ENCODE measurements around the gene HRH2.

HRH2 gene

GRCh38 chr5:175678074-175678473 is 20.2 kb downstream of the HRH2 start:
- DNase-seq, result no peak

- no peak for DNase-seq
Measured at GRCh38 chr5:175679411-175679810, 21.5 kb downstream of the HRH2 start.

GRCh38 chr5:175680020-175680419 is 22.1 kb downstream of the HRH2 start:
- no peak for DNase-seq

GRCh38 chr5:175680463-175680862 is 22.6 kb downstream of the HRH2 start:
- DNase-seq, result no peak

GRCh38 chr5:175681045-175681967 is 23.4 kb downstream of the HRH2 start:
- DNase-seq, result no peak

GRCh38 chr5:175681968-175682340 is 24.1 kb downstream of the HRH2 start:
- DNase-seq, result no peak

- no peak for DNase-seq
Measured at GRCh38 chr5:175682664-175683063, 24.8 kb downstream of the HRH2 start.

GRCh38 chr5:175683231-175683630 is 25.4 kb downstream of the HRH2 start:
- no peak for DNase-seq

GRCh38 chr5:175683921-175684320 is 26.1 kb downstream of the HRH2 start:
- DNase-seq, result no peak

GRCh38 chr5:175684931-175685330 is 27.1 kb downstream of the HRH2 start:
- DNase-seq, result no peak

GRCh38 chr5:175685701-175686350 is 28.0 kb downstream of the HRH2 start:
- no peak for DNase-seq

- no peak for DNase-seq
Measured at GRCh38 chr5:175686396-175686795, 28.5 kb downstream of the HRH2 start.

- no peak for DNase-seq
Measured at GRCh38 chr5:175686826-175687225, 29.0 kb downstream of the HRH2 start.

- DNase-seq, result no peak
Measured at GRCh38 chr5:175687231-175687701, 29.4 kb downstream of the HRH2 start.

- no peak for DNase-seq
Measured at GRCh38 chr5:175688352-175689146, 30.7 kb downstream of the HRH2 start.

- peak; percentile 18 for DNase-seq
Measured at GRCh38 chr5:175689147-175689991, 31.5 kb downstream of the HRH2 start.

GRCh38 chr5:175690025-175690424 is 32.2 kb downstream of the HRH2 start:
- no peak for DNase-seq

- DNase-seq, result no peak
Measured at GRCh38 chr5:175690586-175690985, 32.7 kb downstream of the HRH2 start.

GRCh38 chr5:175691761-175692160 is 33.9 kb downstream of the HRH2 start:
- no peak for DNase-seq

- no peak for DNase-seq
Measured at GRCh38 chr5:175692235-175692995, 34.5 kb downstream of the HRH2 start.

GRCh38 chr5:175692996-175693710 is 35.3 kb downstream of the HRH2 start:
- no peak for DNase-seq

All from CD4-positive, alpha-beta T cell treated with Interleukin-21 for 1 hour (primary cell).